Brain pericyte (primary cell): ENCODE results near the gene KCNH3.
"Not testable (repeated sequence)": the region's sequence is repeated elsewhere in the genome, so short reads cannot be mapped to it uniquely, and the experiment has no call there.

ENCODE experiments used
- DNase-seq: peaks from one replicate; pipeline ENCODE4 v3.0.0-alpha.2; 2012; ENCODE audit warnings: low read depth, low spot score

Gene KCNH3

GRCh38 chr12:49584591-49584990 is 45.8 kb downstream of the KCNH3 start:
- DNase-seq = no peak

- DNase-seq = no peak
Observed at GRCh38 chr12:49585477-49586459, 46.9 kb downstream of the KCNH3 start.

- no peak for DNase-seq
Observed at GRCh38 chr12:49587174-49587908, 48.5 kb downstream of the KCNH3 start.

- DNase-seq = no peak
Observed at GRCh38 chr12:49588281-49588680, 49.5 kb downstream of the KCNH3 start.

- DNase-seq = no peak
Observed at GRCh38 chr12:49588721-49589516, 50.1 kb downstream of the KCNH3 start.

GRCh38 chr12:49598527-49598926 is 59.7 kb downstream of the KCNH3 start:
- DNase-seq = no peak

- DNase-seq = no peak
Observed at GRCh38 chr12:49599961-49600360, 61.1 kb downstream of the KCNH3 start.

- DNase-seq = no peak
Observed at GRCh38 chr12:49603721-49604120, 64.9 kb downstream of the KCNH3 start.

- no peak for DNase-seq
Observed at GRCh38 chr12:49604856-49605255, 66.0 kb downstream of the KCNH3 start.

GRCh38 chr12:49605539-49605938 is 66.7 kb downstream of the KCNH3 start, which contains the start of gene FAM186B:
Gene FAM186B, minus strand, starts transcription at chr12:49605639. Its CDS starts 162 bp downstream, at chr12:49605477.
- DNase-seq = not testable (repeated sequence)
